ENCODE measurements around the gene TIMM13.

The TIMM13 gene

GRCh38 chr19:2425622-2426581 lies 1.5 kb downstream of the TIMM13 start:
- H3K4me2 ChIP-seq (ENCODE audit: low read length) = peak overlapping the region; percentile 81

GRCh38 chr19:2424686-2425621 lies 2.4 kb downstream of the TIMM13 start:
- Histone ChIP-seq H3K9me3 (ENCODE audit: control insufficient read depth, insufficient read depth, low read length) (peaks cover under 1% of the 10 kb centered on the region; the same call in 1 of the 2 replicates), H3K9me2 (replicated peaks; ENCODE audit: control insufficient read depth, low read length) (no peaks in the 10 kb centered on the region), H4K20me1 (ENCODE audit: control insufficient read depth, insufficient read depth, low read depth, low read length) (no peaks in the 10 kb centered on the region), H3K4me2 (ENCODE audit: low read length) (no peak overlapping the region), H3K4me1 (ENCODE audit: control insufficient read depth, low read length) (peaks cover 17% of the 10 kb centered on the region), H3K4me3 (ENCODE audit: low read length) (no peak overlapping the region), H3F3A (ENCODE audit: control insufficient read depth, insufficient read depth) (peaks cover 10% of the 10 kb centered on the region), H3K27me3 (ENCODE audit: control insufficient read depth, low read length) (no peaks in the 10 kb centered on the region), H3K27ac (ENCODE audit: low read depth, low read length) (no peak overlapping the region), H3K36me3 (ENCODE audit: control insufficient read depth, low read length) (peaks cover 42% of the 10 kb centered on the region), H3K79me2 (ENCODE audit: control insufficient read depth, low read length) (peaks cover 50% of the 10 kb centered on the region)
- no peak for TF ChIP-seq EZH2phosphoT487 (IDR thresholded peaks at IDR 0.05; ENCODE audit: borderline replicate concordance, low read length)
- no peak for TF ChIP-seq CTCF (IDR thresholded peaks at IDR 0.05; ENCODE audit: low read depth, low read length, poor library complexity, severe bottlenecking)

More at GRCh38 chr19:2425622-2426581, 1.5 kb downstream of the TIMM13 start:
- peak overlapping the region; percentile 96 for H3K4me3 ChIP-seq (ENCODE audit: low read length)
- H3K27me3 ChIP-seq (ENCODE audit: control insufficient read depth, low read length) = no peaks in the 10 kb centered on the region
- TF ChIP-seq EZH2phosphoT487 (IDR thresholded peaks at IDR 0.05; ENCODE audit: borderline replicate concordance, low read length) (no peak), CTCF (IDR thresholded peaks at IDR 0.05; ENCODE audit: low read depth, low read length, poor library complexity, severe bottlenecking) (no peak)
- H3K9me2 ChIP-seq (replicated peaks; ENCODE audit: control insufficient read depth, low read length) = no peaks in the 10 kb centered on the region
- no peak overlapping the region for H3K27ac ChIP-seq (ENCODE audit: low read depth, low read length)
- H3K4me1 ChIP-seq (ENCODE audit: control insufficient read depth, low read length) = peaks cover 17% of the 10 kb centered on the region
- H3K79me2 ChIP-seq (ENCODE audit: control insufficient read depth, low read length) = peaks cover 50% of the 10 kb centered on the region
- H3K9me3 ChIP-seq (ENCODE audit: control insufficient read depth, insufficient read depth, low read length) = no peaks in the 10 kb centered on the region
- H4K20me1 ChIP-seq (ENCODE audit: control insufficient read depth, insufficient read depth, low read depth, low read length) = no peaks in the 10 kb centered on the region
- peaks cover 10% of the 10 kb centered on the region for H3F3A ChIP-seq (ENCODE audit: control insufficient read depth, insufficient read depth)
- H3K36me3 ChIP-seq (ENCODE audit: control insufficient read depth, low read length) = peaks cover 51% of the 10 kb centered on the region

GRCh38 chr19:2423915-2424685 lies 3.3 kb downstream of the TIMM13 start:
- H3K4me3 ChIP-seq (ENCODE audit: low read length) = no peak overlapping the region
- TF ChIP-seq EZH2phosphoT487 (IDR thresholded peaks at IDR 0.05; ENCODE audit: borderline replicate concordance, low read length) = no peak
- peaks cover 17% of the 10 kb centered on the region for H3K4me1 ChIP-seq (ENCODE audit: control insufficient read depth, low read length)
- H3K4me2 ChIP-seq (ENCODE audit: low read length) = no peak overlapping the region
- peaks cover 4% of the 10 kb centered on the region; the same call in 1 of the 2 replicates for H3K9me3 ChIP-seq (ENCODE audit: control insufficient read depth, insufficient read depth, low read length)
- H3K79me2 ChIP-seq (ENCODE audit: control insufficient read depth, low read length) = peaks cover 50% of the 10 kb centered on the region
- H3K9me2 ChIP-seq (replicated peaks; ENCODE audit: control insufficient read depth, low read length) = no peaks in the 10 kb centered on the region
- H3K27me3 ChIP-seq (ENCODE audit: control insufficient read depth, low read length) = no peaks in the 10 kb centered on the region
- H3F3A ChIP-seq (ENCODE audit: control insufficient read depth, insufficient read depth) = peaks cover 10% of the 10 kb centered on the region
- no peak overlapping the region for H3K27ac ChIP-seq (ENCODE audit: low read depth, low read length)
- peaks cover 37% of the 10 kb centered on the region for H3K36me3 ChIP-seq (ENCODE audit: control insufficient read depth, low read length)
- no peaks in the 10 kb centered on the region for H4K20me1 ChIP-seq (ENCODE audit: control insufficient read depth, insufficient read depth, low read depth, low read length)

All from DOHH2 (cell line).